GM19239 (cell line): Measurements from ENCODE around the gene DGCR2.
A peak's percentile ranks its signal among the peaks of the same experiment; 100 is the strongest.

Experiments used
- DNase-seq: peaks from one replicate; pipeline ENCODE4 v3.0.0; 2011; ENCODE audit warnings: low spot score; ENCODE audit not compliant: insufficient read length
- FAIRE-seq: peaks from 2 replicates; lab custom pipeline; 2011; peaks lifted over from hg19 to GRCh38; lab: Jason Lieb, UNC

DGCR2 gene

GRCh38 chr22:19147195-19147780 is 25.1 kb upstream of the DGCR2 start:
- FAIRE-seq (no peak), DNase-seq (no peak)

- FAIRE-seq: no peak
These were observed 24.2 kb upstream of the DGCR2 start for GRCh38 chr22:19146215-19146968.

GRCh38 chr22:19143967-19144400 is 21.8 kb upstream of the DGCR2 start:
- DNase-seq (no peak), FAIRE-seq (peak; percentile 28)

More at GRCh38 chr22:19146215-19146968, 24.2 kb upstream of the DGCR2 start:
- DNase-seq: no peak

- FAIRE-seq: no peak
- no peak for DNase-seq
These were observed 21.0 kb upstream of the DGCR2 start for GRCh38 chr22:19143212-19143611.

GRCh38 chr22:19142394-19142793 is 20.2 kb upstream of the DGCR2 start:
- DNase-seq (no peak), FAIRE-seq (no peak)

GRCh38 chr22:19139974-19140373 is 17.8 kb upstream of the DGCR2 start:
- no peak for FAIRE-seq
- no peak for DNase-seq

- DNase-seq: no peak
- FAIRE-seq: no peak
These were observed 16.8 kb upstream of the DGCR2 start for GRCh38 chr22:19139001-19139356.

GRCh38 chr22:19138217-19139000 is 16.2 kb upstream of the DGCR2 start:
- FAIRE-seq: no peak
- no peak for DNase-seq

- DNase-seq (no peak), FAIRE-seq (no peak)
These were observed 15.4 kb upstream of the DGCR2 start for GRCh38 chr22:19137384-19138216.

- DNase-seq: no peak
- no peak for FAIRE-seq
These were observed 14.7 kb upstream of the DGCR2 start for GRCh38 chr22:19136915-19137314.

GRCh38 chr22:19134874-19135273 is 12.7 kb upstream of the DGCR2 start:
- DNase-seq: no peak
- no peak for FAIRE-seq

- no peak for DNase-seq
- FAIRE-seq: no peak
These were observed 12.1 kb upstream of the DGCR2 start for GRCh38 chr22:19134176-19134831.

GRCh38 chr22:19133561-19133960 is 11.3 kb upstream of the DGCR2 start:
- DNase-seq (no peak), FAIRE-seq (no peak)

GRCh38 chr22:19132693-19133400 is 10.6 kb upstream of the DGCR2 start:
- FAIRE-seq: no peak
- no peak for DNase-seq

GRCh38 chr22:19132153-19132552 is 9.9 kb upstream of the DGCR2 start:
- FAIRE-seq: no peak

GRCh38 chr22:19131685-19132015 is 9.4 kb upstream of the DGCR2 start:
- DNase-seq: no peak
- no peak for FAIRE-seq

More at GRCh38 chr22:19132153-19132552, 9.9 kb upstream of the DGCR2 start:
- no peak for DNase-seq

- no peak for FAIRE-seq
These were observed 8.9 kb upstream of the DGCR2 start, which contains the start of gene TSSK2 for GRCh38 chr22:19130959-19131684. TSSK2 (plus strand) TSS chr22:19131308; CDS start chr22:19131400, 92 bp downstream.

GRCh38 chr22:19129871-19130270 is 7.7 kb upstream of the DGCR2 start:
- no peak for FAIRE-seq
- DNase-seq: no peak

More at GRCh38 chr22:19130959-19131684, 8.9 kb upstream of the DGCR2 start, which contains the start of gene TSSK2:
- no peak for DNase-seq
